ENCODE data around the gene LRRC37A3.

GRCh38 chr17:64940055-64940454, 20.8 kb upstream of the LRRC37A3 start:
- TF ChIP-seq, protein P1, sequence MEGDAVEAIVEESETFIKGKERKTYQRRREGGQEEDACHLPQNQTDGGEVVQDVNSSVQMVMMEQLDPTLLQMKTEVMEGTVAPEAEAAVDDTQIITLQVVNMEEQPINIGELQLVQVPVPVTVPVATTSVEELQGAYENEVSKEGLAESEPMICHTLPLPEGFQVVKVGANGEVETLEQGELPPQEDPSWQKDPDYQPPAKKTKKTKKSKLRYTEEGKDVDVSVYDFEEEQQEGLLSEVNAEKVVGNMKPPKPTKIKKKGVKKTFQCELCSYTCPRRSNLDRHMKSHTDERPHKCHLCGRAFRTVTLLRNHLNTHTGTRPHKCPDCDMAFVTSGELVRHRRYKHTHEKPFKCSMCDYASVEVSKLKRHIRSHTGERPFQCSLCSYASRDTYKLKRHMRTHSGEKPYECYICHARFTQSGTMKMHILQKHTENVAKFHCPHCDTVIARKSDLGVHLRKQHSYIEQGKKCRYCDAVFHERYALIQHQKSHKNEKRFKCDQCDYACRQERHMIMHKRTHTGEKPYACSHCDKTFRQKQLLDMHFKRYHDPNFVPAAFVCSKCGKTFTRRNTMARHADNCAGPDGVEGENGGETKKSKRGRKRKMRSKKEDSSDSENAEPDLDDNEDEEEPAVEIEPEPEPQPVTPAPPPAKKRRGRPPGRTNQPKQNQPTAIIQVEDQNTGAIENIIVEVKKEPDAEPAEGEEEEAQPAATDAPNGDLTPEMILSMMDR (IDR thresholded peaks at IDR 0.05), result no peak
- no peak for TF ChIP-seq POLR2A (IDR thresholded peaks at IDR 0.05)

Measured in adrenal gland (tissue), 5 donors.